ENCODE data around the gene EXD3.

DNA sequence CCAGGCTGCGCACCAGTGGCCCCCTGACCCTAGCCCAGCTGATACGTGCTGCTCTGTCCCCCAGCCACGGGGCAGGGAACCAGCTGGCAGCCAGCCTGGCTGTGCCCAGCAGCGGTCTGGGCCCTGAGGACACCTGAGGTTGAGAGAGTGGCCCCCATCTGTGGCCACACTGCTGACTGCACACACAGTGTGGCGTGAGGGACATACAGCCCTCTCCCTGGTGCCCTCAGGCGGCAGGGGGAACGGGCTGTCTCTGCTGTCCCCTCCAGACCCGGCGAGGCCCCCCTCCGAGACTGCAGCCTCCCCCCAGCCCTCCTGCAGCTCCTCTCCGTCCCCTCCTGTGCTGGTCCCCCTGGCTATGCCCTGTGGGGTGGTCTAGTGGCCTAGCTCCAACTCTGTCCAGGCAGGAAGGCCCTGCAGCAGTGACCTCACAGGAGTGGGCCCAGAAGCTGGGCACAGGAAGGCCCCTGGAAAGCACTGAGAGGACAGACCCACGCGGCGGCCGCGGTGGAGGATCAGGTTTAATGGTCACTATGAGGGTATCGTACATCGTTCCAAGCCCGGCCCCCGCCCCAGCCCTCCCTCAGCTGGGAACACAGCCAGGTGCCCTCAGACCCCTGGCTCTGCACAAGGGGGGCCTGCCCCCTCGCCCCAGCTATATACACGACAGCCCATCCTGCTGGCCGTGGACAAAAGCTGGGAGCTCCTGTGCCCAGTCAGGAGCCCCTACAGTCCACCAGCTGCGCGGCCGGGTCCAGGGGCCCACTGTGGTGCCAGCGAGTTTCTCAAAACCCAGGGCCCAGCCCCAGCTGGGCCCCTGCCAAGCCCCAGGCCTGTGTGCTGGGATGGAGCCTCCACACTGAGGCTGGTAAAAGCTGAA is 25.0 kb upstream of the EXD3 start:
- TF ChIP-seq MAFG (CRISPR knock-in tag; IDR thresholded peaks at IDR 0.05), result no peak
- TF ChIP-seq ELF4 (CRISPR knock-in tag; IDR thresholded peaks at IDR 0.05; ENCODE audit: borderline replicate concordance), result no peak
- TF ChIP-seq RFX5 (IDR thresholded peaks at IDR 0.05; ENCODE audit: low read depth, low read length), result no peak
- no peak for TF ChIP-seq CAMTA2 (CRISPR knock-in tag; IDR thresholded peaks at IDR 0.05; ENCODE audit: borderline replicate concordance)
- TF ChIP-seq ZNF3 (CRISPR knock-in tag; IDR thresholded peaks at IDR 0.05), result no peak
- TF ChIP-seq, protein P1, sequence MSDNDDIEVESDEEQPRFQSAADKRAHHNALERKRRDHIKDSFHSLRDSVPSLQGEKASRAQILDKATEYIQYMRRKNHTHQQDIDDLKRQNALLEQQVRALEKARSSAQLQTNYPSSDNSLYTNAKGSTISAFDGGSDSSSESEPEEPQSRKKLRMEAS (IDR thresholded peaks at IDR 0.05), result no peak
- TF ChIP-seq, protein P2, sequence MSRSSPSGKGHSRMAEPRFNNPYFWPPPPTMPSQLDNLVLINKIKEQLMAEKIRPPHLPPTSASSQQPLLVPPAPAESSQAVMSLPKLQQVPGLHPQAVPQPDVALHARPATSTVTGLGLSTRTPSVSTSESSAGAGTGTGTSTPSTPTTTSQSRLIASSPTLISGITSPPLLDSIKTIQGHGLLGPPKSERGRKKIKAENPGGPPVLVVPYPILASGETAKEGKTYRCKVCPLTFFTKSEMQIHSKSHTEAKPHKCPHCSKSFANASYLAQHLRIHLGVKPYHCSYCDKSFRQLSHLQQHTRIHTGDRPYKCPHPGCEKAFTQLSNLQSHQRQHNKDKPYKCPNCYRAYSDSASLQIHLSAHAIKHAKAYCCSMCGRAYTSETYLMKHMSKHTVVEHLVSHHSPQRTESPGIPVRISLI (CRISPR knock-in tag; IDR thresholded peaks at IDR 0.05; ENCODE audit: borderline replicate concordance), result no peak
- TF ChIP-seq ZNF766 (CRISPR knock-in tag; IDR thresholded peaks at IDR 0.05; ENCODE audit: borderline replicate concordance), result no peak
- no peak for TF ChIP-seq PHF8 (CRISPR knock-in tag; IDR thresholded peaks at IDR 0.05)
- no peak for TF ChIP-seq RAD21 (CRISPR knock-in tag; IDR thresholded peaks at IDR 0.05)
- no peak for TF ChIP-seq ZNF274 (CRISPR knock-in tag; IDR thresholded peaks at IDR 0.05)
- TF ChIP-seq, protein P3, sequence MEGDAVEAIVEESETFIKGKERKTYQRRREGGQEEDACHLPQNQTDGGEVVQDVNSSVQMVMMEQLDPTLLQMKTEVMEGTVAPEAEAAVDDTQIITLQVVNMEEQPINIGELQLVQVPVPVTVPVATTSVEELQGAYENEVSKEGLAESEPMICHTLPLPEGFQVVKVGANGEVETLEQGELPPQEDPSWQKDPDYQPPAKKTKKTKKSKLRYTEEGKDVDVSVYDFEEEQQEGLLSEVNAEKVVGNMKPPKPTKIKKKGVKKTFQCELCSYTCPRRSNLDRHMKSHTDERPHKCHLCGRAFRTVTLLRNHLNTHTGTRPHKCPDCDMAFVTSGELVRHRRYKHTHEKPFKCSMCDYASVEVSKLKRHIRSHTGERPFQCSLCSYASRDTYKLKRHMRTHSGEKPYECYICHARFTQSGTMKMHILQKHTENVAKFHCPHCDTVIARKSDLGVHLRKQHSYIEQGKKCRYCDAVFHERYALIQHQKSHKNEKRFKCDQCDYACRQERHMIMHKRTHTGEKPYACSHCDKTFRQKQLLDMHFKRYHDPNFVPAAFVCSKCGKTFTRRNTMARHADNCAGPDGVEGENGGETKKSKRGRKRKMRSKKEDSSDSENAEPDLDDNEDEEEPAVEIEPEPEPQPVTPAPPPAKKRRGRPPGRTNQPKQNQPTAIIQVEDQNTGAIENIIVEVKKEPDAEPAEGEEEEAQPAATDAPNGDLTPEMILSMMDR (CRISPR knock-in tag; IDR thresholded peaks at IDR 0.05), result no peak
